ENCODE data around the gene USP38. TPM values are rescaled to one million over a fixed set of nuclear protein-coding genes. Genes with fewer than 3 reads are reported as not detected.

Gene USP38
- total and polyA plus RNA-seq, 2 of the 4 experiments (the other 2 are of a cell fraction): 5.5 to 17.0 TPM

- Histone ChIP-seq H3K9ac (ENCODE audit: low read depth, low read length) (no peak overlapping the region), H3K9me3 (ENCODE audit: control insufficient read depth, insufficient read depth, low read length) (no peaks in the 10 kb centered on the region), H2AK5ac (ENCODE audit: low read depth, low read length) (no peak overlapping the region), H3K18ac (ENCODE audit: low read depth, low read length) (no peak overlapping the region), H3K23ac (ENCODE audit: low read depth, low read length) (no peak overlapping the region), H3K36me3 (ENCODE audit: control insufficient read depth, insufficient read depth, low read length) (no peaks in the 10 kb centered on the region), H3K9me1 (ENCODE audit: insufficient read depth, low read length) (no peaks in the 10 kb centered on the region), H3K4me3 (ENCODE audit: insufficient read depth, low read depth, low read length) (no peak overlapping the region), H4K5ac (ENCODE audit: low read depth, low read length) (no peak overlapping the region), H3K27me3 (ENCODE audit: control insufficient read depth, insufficient read depth, low read length) (no peaks in the 10 kb centered on the region), H3K4ac (ENCODE audit: low read depth, low read length) (no peak overlapping the region), H4K20me1 (ENCODE audit: insufficient read depth, low read length) (no peaks in the 10 kb centered on the region), H3K79me1 (ENCODE audit: low read depth in 1 of 2, low read length in 2 of 2) (no peaks in the 10 kb centered on the region), H2BK5ac (ENCODE audit: low read depth, low read length, poor library complexity, severe bottlenecking) (no peak overlapping the region), H2AFZ (replicated peaks; ENCODE audit: low read length, poor library complexity) (no peak overlapping the region), H3K4me1 (ENCODE audit: control insufficient read depth, insufficient read depth, low read length) (no peaks in the 10 kb centered on the region), H3K27ac (ENCODE audit: insufficient read depth, low read length) (no peak overlapping the region), H4K8ac (ENCODE audit: low read depth in 2 of 2, low read length in 2 of 2) (no peak overlapping the region), H4K91ac (ENCODE audit: insufficient read depth, low read depth, low read length) (no peak overlapping the region), H3K56ac (ENCODE audit: extremely low read depth, insufficient read depth, low read length) (no peak overlapping the region), H2AK9ac (replicated peaks; ENCODE audit: low read depth, low read length, poor library complexity) (no peak overlapping the region), H3K4me2 (ENCODE audit: low read depth, low read length) (no peak overlapping the region), H2BK15ac (ENCODE audit: low read depth, low read length) (no peak overlapping the region), H2BK120ac (ENCODE audit: low read depth, low read length) (no peak overlapping the region), H3K14ac (replicated peaks; ENCODE audit: low read depth, low read length) (no peak overlapping the region), H2BK20ac (ENCODE audit: low read depth, low read length) (no peak overlapping the region)
- ChIA-PET CTCF (no interaction called here), POLR2A (ENCODE audit: unreplicated experiment) (no interaction called here)
- in situ Hi-C loops (cut with MboI; ENCODE audit: low sequenced_read_pairs) (no loop called here), dilution Hi-C loops (cut with HindIII; ENCODE audit: low sequenced_read_pairs, unreplicated experiment) (no loop called here), intact Hi-C loops (cut with micrococcal nuclease) (no loop called here)
- no peak for TF ChIP-seq CTCF (conservative IDR thresholded peaks at IDR 0.05; ENCODE audit: low read depth, low read length)
- no peak for TF ChIP-seq USF2 (IDR thresholded peaks at IDR 0.05; ENCODE audit: low read depth, low read length)
- no peak for TF ChIP-seq MAFK (IDR thresholded peaks at IDR 0.05; ENCODE audit: low read depth, low read length)
- no peak for TF ChIP-seq RAD21 (IDR thresholded peaks at IDR 0.05; ENCODE audit: low read length)
- no peak for TF ChIP-seq FOS (IDR thresholded peaks at IDR 0.05; ENCODE audit: low read depth, low read length)
- no peak for TF ChIP-seq CEBPB (IDR thresholded peaks at IDR 0.05; ENCODE audit: low read depth, low read length)
- no peak for TF ChIP-seq POLR2A (IDR thresholded peaks at IDR 0.05; ENCODE audit: low read depth, low read length)
- TF ChIP-seq CHD1 (IDR thresholded peaks at IDR 0.05; ENCODE audit: low read depth, low read length): no peak
- no peak for TF ChIP-seq RCOR1 (IDR thresholded peaks at IDR 0.05; ENCODE audit: insufficient replicate concordance, low read length)
- no peak for TF ChIP-seq NFE2L2 (IDR thresholded peaks at IDR 0.05; ENCODE audit: low read depth, low read length)
- TF ChIP-seq BHLHE40 (IDR thresholded peaks at IDR 0.05; ENCODE audit: low read depth, low read length): no peak
- TF ChIP-seq ELK1 (IDR thresholded peaks at IDR 0.05; ENCODE audit: borderline replicate concordance, low read depth, low read length): no peak
- no peak for TF ChIP-seq RFX5 (IDR thresholded peaks at IDR 0.05; ENCODE audit: low read depth, low read length)
- TF ChIP-seq MXI1 (IDR thresholded peaks at IDR 0.05; ENCODE audit: borderline replicate concordance, low read depth, low read length): no peak
- TF ChIP-seq MAZ (IDR thresholded peaks at IDR 0.05; ENCODE audit: borderline replicate concordance, low read depth, low read length): no peak
- TF ChIP-seq SMC3 (IDR thresholded peaks at IDR 0.05; ENCODE audit: low read depth, low read length): no peak
- no peak for DNase-seq
- WGBS, 2 experiments (ENCODE audit: extremely low coverage in 2 of 2, insufficient read length in 1 of 2): no CpG with 5 or more reads among the region's 4 CpGs
- no TSS peak for BruUV-seq (replicated peaks)
- no peak for ATAC-seq (ENCODE audit: low read depth)
These were observed 44.0 kb upstream of the USP38 start for GRCh38 chr4:143140696-143141095.

All from IMR-90 (cell line).